SIG-M5 treated with dmso at 0.1 percent for 504 hours (cell line): ENCODE data around the gene CD300LF.

ENCODE experiments used
- DNase-seq: peaks from one replicate; lab custom pipeline; 2025; ENCODE audit not compliant: unreplicated experiment; lab: John Stamatoyannopoulos, UW

The CD300LF gene

DNA sequence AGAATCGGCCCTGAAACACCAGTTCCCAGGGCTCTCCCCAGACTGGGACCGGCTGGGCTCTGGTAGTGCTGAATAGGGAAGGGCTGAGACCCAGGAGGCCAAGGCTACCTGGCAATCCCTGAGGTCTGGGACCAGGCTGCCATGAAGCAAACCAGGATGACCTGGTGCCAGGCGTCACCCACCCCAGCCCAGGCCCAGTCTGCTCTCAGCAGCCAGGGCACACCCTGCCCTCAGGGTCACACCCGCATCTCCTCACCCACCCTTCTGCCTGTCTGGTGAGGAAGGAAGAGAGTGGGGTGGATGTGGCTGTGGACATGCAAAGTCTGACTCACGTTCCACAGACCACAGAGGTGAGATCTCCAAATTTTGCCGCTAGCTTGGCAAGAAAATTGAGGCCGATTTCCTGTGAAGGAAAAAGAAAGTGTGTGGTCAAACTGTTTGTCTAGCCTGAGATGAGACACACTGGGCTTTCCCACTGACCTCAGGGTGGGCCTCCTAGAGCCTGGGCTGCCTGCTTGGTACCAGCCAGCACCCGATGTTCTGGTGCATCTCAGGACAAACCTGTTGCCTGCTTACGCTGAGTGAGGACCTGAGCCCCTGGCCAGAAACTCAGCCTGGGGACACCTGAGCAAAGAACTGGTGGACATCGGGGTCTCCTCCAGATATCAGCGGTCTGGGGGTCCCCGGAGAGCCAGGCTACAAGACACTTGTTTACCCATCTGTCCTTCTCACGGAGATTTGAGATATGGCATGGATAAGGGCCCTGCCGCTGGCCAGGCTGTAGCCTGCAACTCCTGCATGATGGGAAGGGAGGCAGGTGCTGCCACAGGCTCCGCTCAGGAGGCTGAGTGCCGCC lies 18.0 kb upstream of the CD300LF start:
- no peak for DNase-seq

DNA sequence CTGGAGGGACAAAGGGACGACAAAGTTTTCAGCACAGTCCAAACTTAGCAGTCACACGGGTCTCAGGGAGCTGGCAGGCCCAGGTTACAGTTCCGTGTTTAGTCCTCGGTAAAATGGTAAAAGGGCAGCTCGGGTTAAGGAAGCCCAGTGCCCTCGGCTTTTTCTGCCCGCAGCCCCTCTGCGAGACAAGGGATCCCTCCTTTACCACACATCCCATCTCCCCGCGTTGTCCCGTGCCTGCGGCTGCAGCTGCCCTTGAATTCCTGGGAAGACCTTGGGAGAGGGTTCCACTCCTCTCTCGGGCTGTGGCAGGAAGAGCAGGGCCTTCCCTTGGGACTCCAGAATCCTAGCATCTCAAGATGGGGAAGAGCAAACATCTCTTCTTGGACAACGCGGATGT lies 17.1 kb upstream of the CD300LF start:
- no peak for DNase-seq

DNA sequence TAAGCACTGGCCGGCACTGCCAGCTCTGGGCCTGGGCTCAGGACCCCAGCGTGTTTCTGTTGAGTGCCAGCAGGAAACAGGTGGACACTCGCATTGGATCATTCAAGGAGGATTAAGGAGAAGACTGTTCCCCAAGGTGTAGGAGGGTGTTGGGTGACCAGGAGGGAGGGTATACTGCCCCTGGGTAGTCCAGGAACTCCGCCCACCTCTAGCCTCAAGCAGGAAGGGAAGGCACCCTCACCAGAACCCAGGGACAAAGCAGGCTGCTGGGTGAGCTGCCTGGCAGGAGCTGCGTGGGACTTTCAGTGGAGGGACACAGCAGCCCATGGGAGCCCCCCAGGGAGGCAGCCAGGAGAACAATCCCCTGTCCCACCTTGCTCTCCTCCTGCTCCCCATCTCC lies 16.6 kb upstream of the CD300LF start:
- no peak for DNase-seq

DNA sequence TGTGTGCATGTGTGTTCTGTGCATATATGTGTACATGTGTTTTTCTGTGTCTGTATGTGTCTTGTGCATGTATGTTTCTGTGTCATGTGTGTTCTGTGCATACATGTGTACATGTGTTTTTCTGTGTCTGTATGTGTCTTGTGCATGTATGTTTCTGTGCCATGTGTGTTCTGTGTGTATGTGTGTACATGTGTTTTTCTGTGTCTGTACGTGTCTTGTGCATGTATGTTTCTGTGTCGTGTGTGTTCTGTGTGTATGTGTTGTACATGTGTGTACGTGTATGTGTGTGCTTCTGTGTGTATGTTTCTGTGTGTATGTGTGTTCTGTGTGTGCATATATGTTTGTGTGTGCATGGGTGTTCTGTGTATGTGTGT lies 16.0 kb upstream of the CD300LF start:
- DNase-seq: no peak

DNA sequence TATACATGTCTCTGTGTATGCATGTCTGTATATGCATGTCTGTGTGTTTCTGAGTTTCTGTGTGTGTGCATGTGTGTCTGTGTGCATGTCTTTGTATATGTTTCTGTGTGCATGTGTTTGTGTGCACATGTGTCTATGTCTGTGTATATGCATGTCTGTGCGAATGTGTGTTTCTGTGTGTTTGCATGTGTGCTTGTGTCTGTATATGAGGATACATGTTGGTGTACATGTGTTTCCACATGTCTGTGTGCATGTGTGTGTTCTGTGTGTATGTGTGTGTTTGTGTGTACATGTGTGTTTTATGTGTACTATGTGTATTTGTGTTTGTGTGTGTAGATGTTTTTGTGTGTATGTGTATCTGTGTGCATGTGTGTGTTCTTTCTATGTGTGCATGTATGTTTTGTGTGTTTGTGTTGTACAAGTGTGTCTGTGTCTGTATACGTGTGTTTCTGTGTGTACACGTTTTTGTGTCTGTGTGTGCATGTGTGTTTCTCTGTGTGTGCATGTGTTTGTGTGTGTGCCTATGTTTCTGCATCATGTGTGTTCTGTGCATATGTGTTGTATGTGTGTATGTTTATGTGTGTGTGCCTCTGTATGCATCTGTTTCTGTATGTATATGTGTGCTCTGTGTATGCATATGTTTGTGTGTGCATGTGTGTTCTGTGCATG lies 15.4 kb upstream of the CD300LF start:
- no peak for DNase-seq

DNA sequence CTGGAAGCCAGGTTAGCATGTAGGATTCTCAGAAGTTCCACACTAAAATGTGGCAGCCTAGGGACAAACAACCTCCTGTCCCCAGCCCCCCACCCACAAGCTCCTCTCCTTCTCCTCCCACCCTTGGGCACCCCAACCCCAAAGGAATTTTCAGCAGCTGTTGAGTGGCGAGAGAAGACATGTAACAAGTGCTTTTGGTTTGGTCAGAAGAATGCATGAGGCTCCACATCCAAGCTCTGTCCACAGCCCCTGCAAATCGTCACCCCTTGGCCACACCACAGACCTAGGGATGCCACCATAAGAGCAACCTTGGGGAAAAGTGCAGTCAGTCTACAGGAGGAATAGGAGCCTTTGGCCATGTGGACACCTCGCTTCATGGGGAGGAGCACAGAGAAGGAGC lies 12.4 kb upstream of the CD300LF start:
- DNase-seq: no peak

DNA sequence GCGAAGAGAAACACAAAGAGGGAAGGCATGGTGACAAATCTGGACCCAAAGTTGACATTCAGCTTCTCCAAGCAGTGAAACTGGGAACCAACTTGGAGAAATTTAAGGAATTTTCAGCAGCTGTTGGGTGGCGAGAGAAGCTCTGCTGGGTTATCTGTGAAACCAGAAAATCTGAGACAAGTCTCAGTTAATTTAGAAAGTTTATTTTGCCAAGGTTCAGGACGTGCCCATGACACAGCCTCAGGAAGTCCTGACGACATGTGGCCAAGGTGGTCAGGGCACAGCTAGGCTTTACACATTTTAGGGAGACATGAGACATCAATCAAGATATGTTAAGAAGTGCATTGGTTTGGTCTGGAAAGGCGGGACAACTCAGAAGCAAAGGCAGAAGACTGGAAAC lies 11.2 kb upstream of the CD300LF start:
- DNase-seq: no peak

DNA sequence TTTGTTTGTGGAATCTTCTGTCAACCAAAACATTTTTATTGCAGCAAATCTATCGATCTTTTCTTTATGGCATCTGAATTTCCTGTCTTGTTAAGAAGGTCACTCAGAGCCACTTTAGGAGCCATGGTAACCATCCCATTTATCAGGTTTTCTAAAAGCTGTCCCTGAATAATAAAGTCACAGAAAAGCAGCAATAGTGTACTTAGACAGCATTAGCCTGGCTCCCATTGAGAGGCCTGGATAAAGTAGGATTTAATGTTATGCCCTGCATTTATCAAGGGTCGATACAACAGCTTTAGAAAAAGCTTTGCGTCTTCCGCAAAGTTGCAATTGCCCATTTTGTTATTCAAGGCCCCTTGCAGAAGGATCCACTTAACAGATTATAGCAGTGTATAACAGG lies 10.1 kb upstream of the CD300LF start:
- DNase-seq: no peak

DNA sequence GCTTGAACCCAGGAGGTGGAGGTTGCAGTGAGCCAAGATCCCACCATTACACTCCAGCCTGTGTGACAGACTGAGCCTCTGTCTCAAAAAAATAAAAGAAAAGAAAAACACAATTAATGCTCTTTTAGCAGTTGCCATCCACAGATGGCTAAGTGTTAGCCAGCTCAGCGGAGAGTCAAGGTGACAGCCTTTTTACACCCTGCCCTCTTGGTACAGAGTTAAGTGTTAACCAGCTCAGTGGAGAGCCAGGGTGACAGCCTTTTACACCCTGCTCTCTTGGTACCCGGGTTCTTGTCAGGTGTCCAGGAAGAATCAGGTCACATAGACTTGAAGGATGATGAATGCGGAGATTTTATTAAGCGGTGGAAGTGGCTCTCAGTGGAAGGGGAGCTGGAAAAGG lies 7.8 kb upstream of the CD300LF start:
- DNase-seq: no peak

DNA sequence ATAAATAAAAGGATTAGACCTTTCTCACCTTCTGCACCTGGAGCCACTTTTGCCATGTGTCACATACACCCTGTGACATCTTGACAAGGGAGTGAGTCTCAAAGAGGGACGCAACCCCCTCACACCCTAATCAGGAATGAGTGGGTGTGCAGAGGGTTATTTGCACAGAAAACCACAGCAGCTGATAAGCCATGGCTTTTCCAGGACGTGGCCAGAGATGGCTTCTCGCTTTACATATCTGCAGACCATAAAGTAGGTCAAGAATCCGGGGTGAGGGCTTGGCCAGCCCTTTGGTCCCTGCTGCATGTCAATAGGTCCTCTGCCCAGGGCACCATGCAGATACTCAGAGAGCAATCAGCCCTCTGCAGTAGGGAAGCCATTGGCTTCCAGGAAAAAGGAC lies 2.4 kb upstream of the CD300LF start:
- DNase-seq: no peak

DNA sequence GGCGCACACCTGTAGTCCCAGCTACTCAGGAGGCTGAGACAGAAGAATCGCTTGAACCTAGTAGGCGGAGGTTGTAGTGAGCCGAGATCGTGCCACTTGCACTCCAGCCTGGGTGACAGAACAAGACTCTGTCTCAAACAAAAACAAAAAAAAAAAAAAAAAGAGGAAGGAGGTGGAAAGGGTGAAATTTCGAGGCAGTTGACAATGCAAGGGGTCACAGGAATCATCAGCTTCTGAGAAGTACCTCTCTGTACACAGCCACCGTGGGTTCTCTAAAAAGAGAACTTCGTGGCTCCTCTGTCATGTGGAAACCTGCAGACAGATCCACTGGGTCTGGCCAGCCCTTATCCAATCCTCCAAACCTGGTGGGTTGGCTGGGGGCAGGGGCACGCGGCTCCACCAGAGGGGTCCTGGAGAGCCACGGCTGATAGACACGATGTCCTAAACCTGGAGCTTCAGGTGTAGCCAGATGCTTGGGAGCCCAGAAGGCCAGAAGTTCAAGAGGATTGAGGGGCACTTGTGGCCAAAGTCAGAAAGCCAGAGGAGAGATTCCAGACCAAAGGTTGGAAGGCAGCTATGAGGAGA lies 540 bp upstream of the CD300LF start:
- DNase-seq: peak; percentile 75

DNA sequence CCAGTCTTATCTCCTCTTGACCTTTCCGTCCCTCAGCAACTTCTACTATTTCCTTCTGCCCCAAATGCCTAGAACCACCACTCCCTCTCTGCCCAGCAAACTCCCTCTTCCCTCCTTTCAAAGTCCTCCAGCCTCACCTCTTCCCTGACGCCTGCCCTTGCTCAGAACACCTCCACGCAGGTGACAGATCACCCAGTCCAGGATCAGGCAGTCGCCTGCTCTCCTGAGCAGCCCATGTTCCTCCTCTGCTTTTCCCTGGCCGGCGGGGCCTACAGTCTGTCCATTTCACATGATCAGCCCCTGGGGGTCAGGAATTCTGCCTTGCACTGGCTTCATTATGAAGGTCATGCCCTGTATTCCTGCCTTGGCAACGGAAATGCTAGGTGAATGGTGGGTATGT lies 422 bp downstream of the CD300LF start:
- DNase-seq: no peak

DNA sequence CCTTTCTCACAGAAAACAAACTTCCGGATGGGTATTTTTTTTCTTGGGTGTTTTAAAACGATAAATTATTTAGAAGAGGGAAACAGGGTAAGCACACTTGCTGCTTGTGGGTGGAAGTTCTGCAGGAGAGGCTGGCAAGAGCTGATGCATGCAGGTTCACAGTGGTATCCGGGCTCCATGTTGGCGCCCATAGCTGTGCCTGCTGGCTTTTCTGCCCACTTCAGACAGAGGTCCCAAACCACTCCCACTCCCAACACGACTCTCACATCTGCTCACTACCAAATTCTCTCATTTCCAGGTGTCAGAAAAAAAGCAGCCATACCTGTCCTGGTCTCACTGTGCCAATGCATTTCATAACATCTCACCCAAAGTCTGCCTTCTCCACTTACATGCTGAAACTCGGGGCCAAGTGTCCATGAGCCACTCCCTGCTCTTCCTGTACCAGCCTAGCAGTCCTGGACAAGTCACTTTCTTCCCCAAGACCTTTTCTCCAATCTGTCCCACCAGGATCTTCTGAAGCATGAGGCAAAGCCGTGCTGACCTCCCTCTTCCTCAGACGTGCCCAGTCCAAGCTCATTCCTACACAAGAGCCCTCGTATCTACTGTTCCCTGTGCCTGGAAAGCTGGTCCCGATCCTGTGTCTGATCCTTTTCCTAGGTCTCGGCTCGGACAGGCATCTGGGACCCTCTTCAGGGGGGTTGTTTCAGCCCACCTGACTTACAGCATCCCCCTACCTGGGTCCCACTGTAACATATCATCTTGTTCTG lies 1.5 kb downstream of the CD300LF start:
- DNase-seq: no peak

DNA sequence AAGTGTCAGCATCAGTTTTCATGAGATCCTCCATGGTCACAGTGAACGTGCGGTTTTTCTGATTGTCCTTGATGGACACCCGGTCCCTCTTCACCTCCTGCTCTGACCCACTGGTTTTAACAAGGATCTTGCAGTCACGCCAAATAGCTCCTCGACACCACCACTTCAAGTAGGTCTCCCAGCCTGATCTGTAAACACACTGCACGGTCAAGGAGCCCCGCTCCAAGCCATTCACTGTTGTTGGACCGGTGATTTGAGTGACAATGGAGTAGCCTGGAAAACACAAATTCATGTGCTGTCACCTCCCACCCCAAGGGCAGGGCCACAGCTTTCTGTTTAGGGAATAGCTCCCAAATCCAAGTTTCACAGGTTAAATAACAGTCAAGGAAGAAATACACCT lies 8.2 kb downstream of the CD300LF start:
- no peak for DNase-seq

DNA sequence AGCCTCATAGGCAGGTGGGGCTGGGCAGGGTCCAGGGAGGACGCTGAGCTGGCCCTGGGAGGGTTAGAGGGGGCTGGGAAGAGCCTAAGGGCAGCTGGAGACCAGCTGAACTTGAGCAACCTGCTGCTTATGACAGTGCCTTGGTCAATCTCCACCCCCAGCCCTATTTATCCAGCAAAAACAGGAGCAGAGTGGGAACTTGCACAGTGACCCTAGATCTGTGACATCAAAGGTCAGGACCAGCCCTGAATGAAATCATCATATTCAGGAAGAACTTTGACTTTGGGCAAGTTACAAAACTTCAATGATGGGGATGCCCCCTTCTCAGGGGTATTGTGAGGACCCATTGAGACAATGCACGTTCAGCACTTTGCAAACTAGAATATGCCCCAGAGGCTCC lies 9.4 kb downstream of the CD300LF start:
- no peak for DNase-seq

DNA sequence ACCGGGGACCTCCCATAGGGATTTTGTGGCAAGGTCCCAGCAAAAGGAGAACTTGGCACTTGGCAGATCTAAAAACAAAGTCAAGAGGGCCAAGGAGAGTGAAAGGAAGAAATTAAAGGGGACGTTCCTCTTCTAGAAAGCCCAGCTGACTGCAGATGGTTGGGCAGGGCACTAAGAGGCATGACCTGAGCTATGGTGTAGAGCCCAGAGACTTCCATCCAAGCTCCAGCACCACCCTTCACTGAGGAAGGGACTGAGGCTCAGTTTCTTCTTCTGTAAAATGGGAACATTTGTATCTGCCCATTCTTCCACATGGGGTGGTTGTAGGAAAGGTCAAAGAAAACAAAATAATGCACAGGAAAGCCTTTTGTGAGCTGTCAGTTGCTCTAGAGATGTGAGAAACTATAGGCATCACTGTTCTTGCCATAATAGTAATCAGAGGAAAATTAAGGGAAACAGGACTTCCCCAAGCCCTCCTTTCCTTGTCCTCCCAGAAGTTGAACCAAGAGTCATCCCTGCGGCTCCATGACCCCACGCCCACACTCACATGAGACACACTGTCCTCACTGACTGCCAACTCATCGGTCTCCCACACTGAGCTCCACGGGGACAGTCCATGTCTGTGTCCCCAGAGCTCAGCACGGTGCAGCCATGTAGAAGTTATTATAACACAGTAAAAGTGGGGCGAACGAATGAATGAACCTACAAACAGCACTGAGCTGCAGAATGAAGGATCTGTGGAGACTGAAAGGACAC lies 10.4 kb downstream of the CD300LF start:
- no peak for DNase-seq

DNA sequence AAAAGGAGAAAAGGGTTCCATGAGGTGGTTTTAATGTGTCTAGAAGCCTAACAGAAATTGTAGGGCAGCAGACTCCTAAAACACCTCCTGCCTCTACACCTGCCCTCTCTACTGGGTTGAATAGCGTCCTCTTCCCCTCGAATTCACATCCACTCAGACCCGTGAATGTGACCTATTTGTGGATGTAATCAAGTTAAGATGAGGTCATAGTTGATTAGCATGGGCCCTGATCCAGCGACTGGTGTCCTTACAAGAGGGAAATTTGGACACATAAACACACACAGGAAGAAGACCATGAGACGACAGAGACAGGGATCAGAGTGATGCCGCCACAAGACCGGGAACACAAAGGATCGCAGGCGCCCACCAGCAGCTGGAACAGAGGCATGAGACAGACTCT lies 13.5 kb downstream of the CD300LF start:
- DNase-seq: no peak

DNA sequence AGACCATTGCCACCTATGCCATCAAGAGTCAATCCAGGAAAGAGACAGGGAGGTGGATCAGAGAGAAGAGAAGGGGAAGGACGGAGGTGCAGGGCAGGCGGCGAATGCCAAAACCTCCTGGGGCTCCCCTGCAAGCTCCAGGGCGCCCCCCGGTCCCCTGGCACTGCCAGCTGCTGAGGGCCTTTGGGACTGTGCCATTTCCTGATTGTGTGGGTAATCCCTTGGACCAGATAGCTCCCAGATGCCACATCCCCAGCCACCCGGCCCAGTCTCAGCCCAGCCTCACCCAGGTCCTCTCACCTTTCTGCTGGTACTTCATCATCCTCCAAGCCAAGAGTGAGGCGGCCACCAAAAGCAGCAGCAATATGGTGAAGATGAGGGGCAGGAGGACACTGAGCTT lies 14.7 kb downstream of the CD300LF start:
- DNase-seq: no peak

DNA sequence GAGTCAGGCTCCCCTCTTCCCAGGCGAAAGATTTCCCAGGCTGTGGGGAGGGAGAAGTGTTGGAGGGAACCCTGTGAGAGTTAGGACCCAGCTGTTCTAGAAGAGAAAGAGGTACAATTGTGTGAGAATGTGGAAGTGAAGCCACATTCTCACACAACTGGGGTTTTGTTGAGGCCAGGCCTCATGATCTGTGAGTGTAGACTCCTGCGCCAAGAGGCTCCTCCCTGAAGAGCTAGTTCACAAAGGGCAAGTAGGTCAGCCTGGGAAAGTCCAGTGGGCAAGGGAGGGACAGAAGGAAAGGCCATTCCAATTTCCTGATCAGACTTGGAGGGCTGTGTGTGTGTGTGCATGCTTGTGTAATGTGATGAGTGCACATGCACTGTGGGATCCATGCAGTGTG lies 15.2 kb downstream of the CD300LF start:
- DNase-seq: no peak

DNA sequence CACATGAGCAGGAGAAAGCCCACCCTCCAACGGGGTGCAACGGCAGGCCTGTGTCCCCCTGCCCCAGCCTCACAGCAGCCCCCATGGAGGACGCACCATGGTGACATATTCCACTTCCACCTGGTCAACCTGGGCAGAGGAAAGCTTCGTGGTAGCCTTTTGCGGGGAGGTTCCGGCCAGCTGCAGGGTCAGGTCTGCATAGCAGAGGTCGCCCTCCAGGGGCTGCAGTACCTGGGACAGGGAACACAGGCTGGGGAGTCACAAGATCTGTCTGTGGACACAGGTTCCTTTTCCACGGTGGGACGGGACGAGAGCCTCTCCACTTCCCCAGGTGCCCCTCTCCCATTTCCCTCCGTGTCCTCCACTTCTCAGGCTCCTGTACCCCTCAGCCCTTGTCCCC lies 17.1 kb downstream of the CD300LF start:
- no peak for DNase-seq

DNA sequence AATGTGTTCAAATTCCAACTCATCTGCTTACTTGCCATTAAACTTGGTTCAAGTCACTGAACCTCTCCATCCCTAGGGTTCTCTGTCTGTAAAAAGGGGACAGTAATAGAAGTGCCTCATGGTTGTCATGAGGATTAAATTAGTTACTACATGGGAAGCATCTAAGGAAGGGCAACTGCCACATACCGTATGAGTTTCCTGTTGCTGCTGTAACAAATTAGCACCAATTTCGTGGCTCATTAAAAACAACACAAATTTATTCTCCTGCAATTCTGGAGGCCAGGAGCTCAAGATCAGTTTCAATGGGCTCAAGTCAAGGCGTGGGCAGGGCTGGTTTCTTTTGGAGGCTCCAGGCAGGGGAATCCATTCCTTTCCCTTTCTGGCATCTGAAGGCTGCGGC lies 18.6 kb downstream of the CD300LF start:
- DNase-seq: no peak
